Measurements from ENCODE around the gene COBL. TPM values are rescaled to one million over a fixed set of nuclear protein-coding genes. Genes with fewer than 3 reads are reported as not detected.

COBL gene
- total RNA-seq, 2 experiments from 2014 or later, result not detected

GRCh38 chr7:51066405-51066882 lies 250.2 kb downstream of the COBL start:
- no peaks in the 10 kb centered on the region for H3K36me3 Mint-ChIP-seq (ENCODE audit: low read depth)
- DNase-seq, result peak; percentile 8
- ATAC-seq, result no peak
- H3K4me1 Mint-ChIP-seq (ENCODE audit: low read depth), result no peaks in the 10 kb centered on the region
- no peaks in the 10 kb centered on the region for H3K27me3 Mint-ChIP-seq (ENCODE audit: low read depth)
- ChIA-PET POLR2A (no interaction called here), CTCF (no interaction called here)
- H3K4me3 Mint-ChIP-seq, result no peak overlapping the region
- H3K9me3 Mint-ChIP-seq (ENCODE audit: insufficient read depth), result no peaks in the 10 kb centered on the region
- no peak overlapping the region for H3K27ac Mint-ChIP-seq

GRCh38 chr7:51065766-51066165 lies 250.8 kb downstream of the COBL start:
- no peaks in the 10 kb centered on the region for H3K4me1 Mint-ChIP-seq (ENCODE audit: low read depth)
- H3K9me3 Mint-ChIP-seq (ENCODE audit: insufficient read depth), result no peaks in the 10 kb centered on the region
- no peak overlapping the region for H3K4me3 Mint-ChIP-seq
- no peaks in the 10 kb centered on the region for H3K27me3 Mint-ChIP-seq (ENCODE audit: low read depth)
- no peak for ATAC-seq
- ChIA-PET POLR2A (no interaction called here), CTCF (no interaction called here)
- no peaks in the 10 kb centered on the region for H3K36me3 Mint-ChIP-seq (ENCODE audit: low read depth)
- DNase-seq, result no peak
- no peak overlapping the region for H3K27ac Mint-ChIP-seq

GRCh38 chr7:51064688-51065087 lies 251.9 kb downstream of the COBL start:
- Mint-ChIP-seq H3K9me3 (ENCODE audit: insufficient read depth) (no peaks in the 10 kb centered on the region), H3K4me1 (ENCODE audit: low read depth) (no peaks in the 10 kb centered on the region), H3K27ac (no peak overlapping the region), H3K4me3 (no peak overlapping the region), H3K27me3 (ENCODE audit: low read depth) (no peaks in the 10 kb centered on the region), H3K36me3 (ENCODE audit: low read depth) (no peaks in the 10 kb centered on the region)
- no peak for ATAC-seq
- DNase-seq, result no peak
- POLR2A ChIA-PET, result no interaction called here
- CTCF ChIA-PET, result interaction anchor here (1.1 kb wide), 1 partner anchor 77 kb away, joined by 6 read pairs; no protein-coding TSS in a partner anchor

GRCh38 chr7:51062222-51062987 lies 254.2 kb downstream of the COBL start:
- H3K4me3 Mint-ChIP-seq, result no peak overlapping the region
- no peaks in the 10 kb centered on the region for H3K36me3 Mint-ChIP-seq (ENCODE audit: low read depth)
- no peaks in the 10 kb centered on the region for H3K9me3 Mint-ChIP-seq (ENCODE audit: insufficient read depth)
- no peak overlapping the region for H3K27ac Mint-ChIP-seq
- ChIA-PET POLR2A (no interaction called here), CTCF (interaction anchor here (1.3 to 3.6 kb wide), 2 partner anchors 79 to 99 kb away, joined by 3 to 12 read pairs; no protein-coding TSS in a partner anchor)
- no peaks in the 10 kb centered on the region for H3K4me1 Mint-ChIP-seq (ENCODE audit: low read depth)
- no peaks in the 10 kb centered on the region for H3K27me3 Mint-ChIP-seq (ENCODE audit: low read depth)
- ATAC-seq (no peak), DNase-seq (no peak)

GRCh38 chr7:51060536-51060935 lies 256.1 kb downstream of the COBL start:
- Mint-ChIP-seq H3K9me3 (ENCODE audit: insufficient read depth) (no peaks in the 10 kb centered on the region), H3K27ac (no peak overlapping the region), H3K36me3 (ENCODE audit: low read depth) (no peaks in the 10 kb centered on the region), H3K4me1 (ENCODE audit: low read depth) (no peaks in the 10 kb centered on the region), H3K27me3 (ENCODE audit: low read depth) (no peaks in the 10 kb centered on the region), H3K4me3 (no peak overlapping the region)
- ATAC-seq (no peak), DNase-seq (no peak)
- POLR2A ChIA-PET, result no interaction called here
- CTCF ChIA-PET, result interaction anchor here (1.0 to 3.6 kb wide), 2 partner anchors 81 to 100 kb away, joined by 3 to 12 read pairs; no protein-coding TSS in a partner anchor

GRCh38 chr7:51059504-51060142 lies 257.0 kb downstream of the COBL start:
- ATAC-seq, result no peak
- no peaks in the 10 kb centered on the region for H3K27me3 Mint-ChIP-seq (ENCODE audit: low read depth)
- no peak overlapping the region for H3K4me3 Mint-ChIP-seq
- ChIA-PET POLR2A (no interaction called here), CTCF (interaction anchor here (1.0 to 3.6 kb wide), 2 partner anchors 82 to 101 kb away, joined by 3 to 12 read pairs; no protein-coding TSS in a partner anchor)
- no peaks in the 10 kb centered on the region for H3K36me3 Mint-ChIP-seq (ENCODE audit: low read depth)
- no peak for DNase-seq
- no peak overlapping the region for H3K27ac Mint-ChIP-seq
- no peaks in the 10 kb centered on the region for H3K4me1 Mint-ChIP-seq (ENCODE audit: low read depth)
- H3K9me3 Mint-ChIP-seq (ENCODE audit: insufficient read depth), result no peaks in the 10 kb centered on the region

- Mint-ChIP-seq H3K4me3 (no peak overlapping the region), H3K9me3 (ENCODE audit: insufficient read depth) (no peaks in the 10 kb centered on the region), H3K27me3 (ENCODE audit: low read depth) (no peaks in the 10 kb centered on the region), H3K36me3 (ENCODE audit: low read depth) (no peaks in the 10 kb centered on the region), H3K27ac (no peak overlapping the region), H3K4me1 (ENCODE audit: low read depth) (no peaks in the 10 kb centered on the region)
- no peak for ATAC-seq
- DNase-seq, result no peak
- ChIA-PET CTCF (interaction anchor here (3.6 kb wide), 1 partner anchor 83 kb away, joined by 12 read pairs; no protein-coding TSS in a partner anchor), POLR2A (no interaction called here)
Observed at GRCh38 chr7:51058764-51059163, 257.8 kb downstream of the COBL start.

- no peak for DNase-seq
- no peaks in the 10 kb centered on the region for H3K27me3 Mint-ChIP-seq (ENCODE audit: low read depth)
- no peak overlapping the region for H3K27ac Mint-ChIP-seq
- ChIA-PET CTCF (interaction anchor here (1.8 kb wide), 1 partner anchor 106 kb away, joined by 4 read pairs; no protein-coding TSS in a partner anchor), POLR2A (no interaction called here)
- no peaks in the 10 kb centered on the region for H3K4me1 Mint-ChIP-seq (ENCODE audit: low read depth)
- no peak overlapping the region for H3K4me3 Mint-ChIP-seq
- no peaks in the 10 kb centered on the region for H3K9me3 Mint-ChIP-seq (ENCODE audit: insufficient read depth)
- ATAC-seq, result no peak
- no peaks in the 10 kb centered on the region for H3K36me3 Mint-ChIP-seq (ENCODE audit: low read depth)
Observed at GRCh38 chr7:51055039-51055840, 261.4 kb downstream of the COBL start.

- no peak for ATAC-seq
- H3K27ac Mint-ChIP-seq, result no peak overlapping the region
- H3K4me3 Mint-ChIP-seq, result no peak overlapping the region
- H3K4me1 Mint-ChIP-seq (ENCODE audit: low read depth), result no peaks in the 10 kb centered on the region
- H3K9me3 Mint-ChIP-seq (ENCODE audit: insufficient read depth), result no peaks in the 10 kb centered on the region
- no peak for DNase-seq
- ChIA-PET CTCF (interaction anchor here (1.6 kb wide), 1 partner anchor 87 kb away, joined by 4 read pairs; no protein-coding TSS in a partner anchor), POLR2A (no interaction called here)
- peaks cover 2% of the 10 kb centered on the region for H3K27me3 Mint-ChIP-seq (ENCODE audit: low read depth)
- H3K36me3 Mint-ChIP-seq (ENCODE audit: low read depth), result no peaks in the 10 kb centered on the region
Observed at GRCh38 chr7:51054231-51054630, 262.4 kb downstream of the COBL start.

- ATAC-seq (no peak), DNase-seq (no peak)
- H3K27ac Mint-ChIP-seq, result no peak overlapping the region
- H3K4me1 Mint-ChIP-seq (ENCODE audit: low read depth), result no peaks in the 10 kb centered on the region
- CTCF ChIA-PET, result interaction anchor here (1.6 kb wide), 1 partner anchor 88 kb away, joined by 4 read pairs; no protein-coding TSS in a partner anchor
- no peaks in the 10 kb centered on the region for H3K36me3 Mint-ChIP-seq (ENCODE audit: low read depth)
- H3K4me3 Mint-ChIP-seq, result no peak overlapping the region
- H3K9me3 Mint-ChIP-seq (ENCODE audit: insufficient read depth), result no peaks in the 10 kb centered on the region
- H3K27me3 Mint-ChIP-seq (ENCODE audit: low read depth), result peaks cover 2% of the 10 kb centered on the region
- POLR2A ChIA-PET, result no interaction called here
Observed at GRCh38 chr7:51053160-51053925, 263.3 kb downstream of the COBL start.

- no peak overlapping the region for H3K4me3 Mint-ChIP-seq
- peaks cover 2% of the 10 kb centered on the region for H3K27me3 Mint-ChIP-seq (ENCODE audit: low read depth)
- DNase-seq (no peak), ATAC-seq (no peak)
- CTCF ChIA-PET, result no interaction called here
- H3K27ac Mint-ChIP-seq, result no peak overlapping the region
- no peaks in the 10 kb centered on the region for H3K9me3 Mint-ChIP-seq (ENCODE audit: insufficient read depth)
- H3K4me1 Mint-ChIP-seq (ENCODE audit: low read depth), result no peaks in the 10 kb centered on the region
- POLR2A ChIA-PET, result no interaction called here
- no peaks in the 10 kb centered on the region for H3K36me3 Mint-ChIP-seq (ENCODE audit: low read depth)
Observed at GRCh38 chr7:51046482-51046881, 270.1 kb downstream of the COBL start.

All from activated CD8-positive, alpha-beta T cell treated with anti-CD3 and anti-CD28 coated beads, Interleukin-2, amount 10 ng/mL, durations not matched to agents 7 days and 5 days (primary cell).